Esophagus (tissue), 2 donors: ENCODE measurements around the gene TNRC6A. TPM values are rescaled to one million over a fixed set of nuclear protein-coding genes. Genes with fewer than 3 reads are reported as not detected.
"Not testable (repeated sequence)": the region's sequence is repeated elsewhere in the genome, so short reads cannot be mapped to it uniquely, and the experiment has no call there.

Experiments
- H3K27ac ChIP-seq, 2 donors: one replicate each; pipeline ENCODE4 v1.5.1; 2013; ENCODE audit warnings: low read depth in 2 of 2, mild to moderate bottlenecking in 2 of 2, inconsistent platforms in 1 of 2, low read length in 1 of 2, moderate library complexity in 1 of 2
- H3K27me3 ChIP-seq, 2 donors: one replicate each; pipeline ENCODE4 v1.6.1; 2013; ENCODE audit warnings: low read length in 2 of 2, control low read depth in 1 of 2, mild to moderate bottlenecking in 1 of 2; ENCODE audit not compliant: insufficient read depth in 2 of 2, control insufficient read depth in 1 of 2
- H3K36me3 ChIP-seq, 2 donors: one replicate each; pipeline ENCODE4 v1.6.1; 2013; ENCODE audit warnings: low read length in 1 of 2; ENCODE audit not compliant: control insufficient read depth in 2 of 2, insufficient read depth in 2 of 2
- H3K4me1 ChIP-seq, 2 donors: one replicate each; pipeline ENCODE4 v1.6.1; 2013; ENCODE audit warnings: low read length in 1 of 2; ENCODE audit not compliant: control insufficient read depth in 2 of 2, insufficient read depth in 2 of 2
- H3K4me3 ChIP-seq, 2 donors: one replicate each; pipeline ENCODE4 v1.5.1; 2013; ENCODE audit warnings: low read length in 2 of 2, mild to moderate bottlenecking in 2 of 2, low read depth in 1 of 2, moderate library complexity in 1 of 2
- H3K9me3 ChIP-seq, 2 donors: one replicate each; pipeline ENCODE4 v1.6.1; 2013; ENCODE audit warnings: mild to moderate bottlenecking in 2 of 2, low read depth in 1 of 2, low read length in 1 of 2, moderate library complexity in 1 of 2; ENCODE audit not compliant: control insufficient read depth in 2 of 2, insufficient read depth in 1 of 2
- WGBS, 2 donors: extraction: QIAGEN DNeasy Blood & Tissue Kit; methylation state at CpG; one replicate each; pipeline ENCODE4 v1.1.7; 2013; 5-methylcytosine and 5-hydroxymethylcytosine counted together
- polyA plus RNA-seq, 2 donors: library from polyadenylated mRNA; stranded (reverse); fragments of 200-250 nt; gene quantifications; one replicate each; pipeline ENCODE4 v1.2.3, GENCODE V29; 2013
- donor health status: healthy with polysubstance abuse.
- donor health status: Bipolar disorder and iron deficiency.

TNRC6A gene
- polyA plus RNA-seq, 2 donors: 10.0 to 14.7 TPM

DNA sequence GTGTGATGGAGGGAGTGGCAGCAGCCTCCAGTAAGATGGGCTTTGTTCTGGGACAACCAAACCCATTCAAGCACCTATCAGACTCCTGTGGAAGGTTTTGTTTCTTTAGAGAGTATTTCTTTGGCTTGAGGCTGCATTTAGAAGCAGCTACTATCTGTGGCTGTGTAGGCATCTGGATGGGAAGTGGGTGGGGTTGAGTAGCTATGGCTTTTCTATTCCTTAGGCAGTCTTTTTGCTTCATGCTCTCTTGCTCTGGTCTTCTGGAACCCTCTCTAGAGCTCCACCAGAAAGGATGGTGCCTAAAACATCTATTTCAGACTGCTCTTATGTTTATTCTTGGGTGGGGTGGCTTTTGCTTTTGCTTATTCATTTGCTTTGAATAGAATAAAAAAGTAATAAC is 19.9 kb downstream of the TNRC6A start:
- Histone ChIP-seq H3K9me3 (no peaks in the 10 kb centered on the region), H3K36me3 (no peaks in the 10 kb centered on the region), H3K4me1 (no peaks in the 10 kb centered on the region), H3K27ac (no peak overlapping the region), H3K27me3 (no peaks in the 10 kb centered on the region), H3K4me3 (no peak overlapping the region)

DNA sequence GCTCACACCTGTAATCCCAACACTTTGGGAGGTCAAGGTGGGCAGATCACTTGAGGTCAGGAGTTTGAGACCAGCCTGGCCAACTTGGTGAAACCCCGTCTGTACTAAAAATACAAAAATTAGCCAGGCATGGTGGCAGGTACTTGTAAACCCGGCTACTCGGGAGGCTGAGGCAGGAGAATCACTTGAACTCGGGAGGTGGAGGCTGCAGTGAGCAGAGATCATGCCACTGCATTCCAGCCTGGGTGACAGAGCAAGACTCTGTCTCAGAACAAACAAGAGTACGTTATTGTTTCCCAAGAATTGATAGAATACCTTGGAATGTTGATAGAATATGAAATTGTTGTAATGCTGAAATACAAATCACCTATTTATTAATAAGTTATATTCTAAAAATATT is 20.4 kb downstream of the TNRC6A start:
- 96% methylated on average over 5 of the region's 5 CpGs for WGBS, 2 donors
- H3K27me3 ChIP-seq, H3K4me1 ChIP-seq, H3K27ac ChIP-seq, H3K9me3 ChIP-seq, H3K36me3 ChIP-seq, H3K4me3 ChIP-seq: not testable (repeated sequence)

DNA sequence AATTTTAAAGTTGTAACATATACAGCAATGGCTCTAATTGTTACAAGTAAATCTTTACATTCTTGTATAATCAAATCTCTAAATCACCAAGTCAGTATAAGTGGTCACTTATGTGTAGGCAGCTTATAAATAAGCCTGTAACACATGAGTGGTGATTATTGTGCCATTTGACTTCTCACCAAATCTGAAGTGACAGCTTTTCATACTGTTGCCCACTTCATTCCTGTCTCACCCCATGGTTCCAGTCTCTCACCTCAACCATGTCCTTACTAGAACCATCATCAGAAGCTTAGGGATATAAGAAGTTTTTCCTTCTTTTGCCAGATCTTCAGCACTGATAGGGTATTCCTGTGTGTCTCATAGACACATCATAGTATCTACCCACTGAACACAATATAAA is 23.5 kb downstream of the TNRC6A start:
- no peak overlapping the region for H3K27ac ChIP-seq
- H3K9me3 ChIP-seq: no peaks in the 10 kb centered on the region
- no peaks in the 10 kb centered on the region for H3K36me3 ChIP-seq
- H3K4me1 ChIP-seq: no peaks in the 10 kb centered on the region
- H3K4me3 ChIP-seq: no peak overlapping the region
- H3K27me3 ChIP-seq: no peaks in the 10 kb centered on the region

- no peak overlapping the region for H3K27ac ChIP-seq
- H3K27me3 ChIP-seq: no peaks in the 10 kb centered on the region
- H3K4me3 ChIP-seq: no peak overlapping the region
- H3K36me3 ChIP-seq: no peaks in the 10 kb centered on the region
- no peaks in the 10 kb centered on the region for H3K9me3 ChIP-seq
- no peaks in the 10 kb centered on the region for H3K4me1 ChIP-seq
- WGBS, 2 donors: 63 to 73% methylated on average over 3 of the region's 3 CpGs
These were observed 24.0 kb downstream of the TNRC6A start for GRCh38 chr16:24753437-24753836.

DNA sequence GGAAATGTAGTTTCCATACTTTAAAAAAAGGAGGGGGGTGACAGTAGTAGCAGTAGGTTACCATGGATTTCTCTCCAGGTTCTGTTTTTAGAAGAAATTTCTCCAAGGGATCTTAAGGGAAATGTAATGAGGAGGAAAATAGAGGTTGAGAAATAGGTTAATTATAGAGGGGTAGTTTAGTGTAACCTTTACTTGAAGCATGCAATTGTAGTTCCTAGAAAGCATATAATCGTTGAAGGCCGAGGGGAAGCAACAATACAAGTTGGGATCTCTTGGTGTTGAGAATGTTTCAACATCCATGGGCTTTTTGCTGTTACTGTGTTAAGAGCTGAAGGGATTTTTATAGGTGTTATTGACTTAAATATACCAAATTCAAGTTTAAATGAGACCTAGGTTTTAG is 25.1 kb downstream of the TNRC6A start:
- H3K9me3 ChIP-seq: no peaks in the 10 kb centered on the region
- no peaks in the 10 kb centered on the region for H3K27me3 ChIP-seq
- H3K27ac ChIP-seq: no peak overlapping the region
- no peaks in the 10 kb centered on the region for H3K4me1 ChIP-seq
- H3K4me3 ChIP-seq: no peak overlapping the region
- 91 to 93% methylated on average over 2 of the region's 2 CpGs for WGBS, 2 donors
- no peaks in the 10 kb centered on the region for H3K36me3 ChIP-seq

DNA sequence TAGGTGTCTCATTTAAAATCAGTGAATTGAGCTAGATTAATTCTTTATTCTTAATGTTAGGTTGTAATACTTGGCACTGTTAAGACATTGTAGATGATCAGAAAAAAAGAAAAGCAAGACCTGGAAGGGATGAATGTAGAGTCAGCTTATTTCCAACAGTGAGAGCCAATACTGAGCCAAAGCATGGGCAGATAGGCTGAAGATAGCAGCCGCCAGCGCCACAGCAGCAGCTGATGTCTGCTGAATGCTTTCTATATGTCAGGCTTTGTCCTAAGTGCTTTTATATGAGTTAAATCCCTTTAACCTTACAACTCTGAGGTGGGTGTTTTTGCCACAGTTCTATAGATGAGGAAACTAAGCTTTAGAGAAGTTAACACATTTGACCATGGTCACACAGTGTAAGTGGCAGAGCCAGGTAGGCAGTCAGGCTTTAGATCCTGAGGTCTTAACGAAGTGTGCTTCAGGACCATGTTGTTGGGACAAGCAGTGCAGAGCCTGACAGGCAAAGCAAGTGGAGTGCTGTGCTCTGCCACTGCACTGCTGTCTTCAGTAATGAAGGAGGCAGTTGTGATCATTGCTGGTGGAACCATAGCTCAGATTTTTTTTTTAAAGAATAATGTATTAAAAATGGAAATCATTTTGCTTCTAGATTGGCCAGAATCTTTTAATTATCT is 25.9 kb downstream of the TNRC6A start:
- 72 to 90% methylated on average over 3 of the region's 3 CpGs for WGBS, 2 donors
- Histone ChIP-seq H3K9me3 (no peaks in the 10 kb centered on the region), H3K27ac (no peak overlapping the region), H3K27me3 (no peaks in the 10 kb centered on the region), H3K36me3 (no peaks in the 10 kb centered on the region), H3K4me3 (no peak overlapping the region), H3K4me1 (no peaks in the 10 kb centered on the region)

DNA sequence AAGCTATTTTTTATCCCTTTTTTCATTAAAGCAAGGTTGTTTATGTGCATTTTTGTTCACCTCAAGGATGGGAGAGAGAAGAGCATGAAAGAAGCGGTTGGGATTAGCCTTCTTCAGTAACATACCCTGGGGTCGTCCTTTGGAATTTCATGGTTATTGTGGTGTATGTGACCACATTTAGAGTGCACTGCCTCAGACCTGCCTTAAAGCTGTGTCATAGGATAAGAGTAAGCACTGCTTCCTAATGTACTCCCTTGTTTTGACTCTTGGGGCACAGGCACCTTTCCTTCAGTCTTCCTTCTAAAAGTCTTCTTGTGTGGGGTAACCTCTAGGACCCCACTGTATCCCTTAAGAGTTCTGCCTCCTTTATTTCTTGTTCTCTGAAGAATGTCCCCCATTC is 28.9 kb downstream of the TNRC6A start:
- H3K27ac ChIP-seq: no peak overlapping the region
- H3K36me3 ChIP-seq: no peaks in the 10 kb centered on the region
- H3K4me3 ChIP-seq: no peak overlapping the region
- H3K4me1 ChIP-seq: no peaks in the 10 kb centered on the region
- WGBS, 2 donors: 85 to 88% methylated on average over 2 of the region's 2 CpGs
- H3K27me3 ChIP-seq: no peaks in the 10 kb centered on the region
- no peaks in the 10 kb centered on the region for H3K9me3 ChIP-seq

DNA sequence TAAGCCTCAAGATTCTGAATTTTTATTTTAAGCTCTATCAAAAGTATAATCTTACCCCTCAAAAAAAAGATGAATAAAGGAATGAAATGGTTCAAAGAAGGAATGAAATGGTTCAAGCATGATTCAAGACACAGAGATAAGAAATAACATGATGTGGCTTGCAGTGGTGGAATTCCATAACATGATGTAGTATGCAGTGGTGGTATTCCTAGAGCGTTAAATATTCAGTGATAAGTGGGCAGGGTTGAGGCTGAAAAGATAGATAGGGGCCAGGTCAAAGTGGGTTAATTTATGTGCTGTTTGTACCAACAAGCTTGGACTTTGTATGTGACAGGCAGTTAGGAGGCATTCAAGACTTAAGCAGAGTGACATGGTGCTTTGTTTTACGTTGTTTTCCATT is 29.6 kb downstream of the TNRC6A start:
- no peak overlapping the region for H3K4me3 ChIP-seq
- no peaks in the 10 kb centered on the region for H3K9me3 ChIP-seq
- H3K27ac ChIP-seq: no peak overlapping the region
- 93 to 97% methylated on average over 2 of the region's 2 CpGs for WGBS, 2 donors
- H3K27me3 ChIP-seq: no peaks in the 10 kb centered on the region
- no peaks in the 10 kb centered on the region for H3K4me1 ChIP-seq
- H3K36me3 ChIP-seq: no peaks in the 10 kb centered on the region

DNA sequence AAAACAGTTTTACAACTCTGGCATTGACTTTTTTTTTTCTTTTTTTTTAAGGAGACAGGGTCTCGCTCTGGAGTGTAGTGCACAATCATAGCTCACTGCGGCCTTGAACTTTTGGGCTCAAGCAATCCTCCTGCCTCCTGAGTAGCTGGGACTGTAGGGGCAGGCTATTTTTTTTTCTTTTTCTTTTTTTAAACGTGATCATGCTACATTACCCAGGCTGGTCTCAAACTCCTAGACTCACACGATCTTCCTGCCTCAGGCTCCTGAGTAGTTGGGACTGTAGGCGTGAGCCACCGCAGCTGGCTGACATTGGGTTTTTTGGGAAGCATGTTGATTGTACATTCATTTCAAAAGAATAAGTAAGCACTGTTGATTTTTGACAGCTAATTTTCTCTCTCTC is 32.1 kb downstream of the TNRC6A start:
- Histone ChIP-seq H3K4me1 (no peaks in the 10 kb centered on the region), H3K4me3 (no peak overlapping the region), H3K27ac (no peak overlapping the region), H3K27me3 (no peaks in the 10 kb centered on the region), H3K9me3 (no peaks in the 10 kb centered on the region), H3K36me3 (no peaks in the 10 kb centered on the region)
- WGBS, 2 donors: 73 to 84% methylated on average over 6 of the region's 6 CpGs

DNA sequence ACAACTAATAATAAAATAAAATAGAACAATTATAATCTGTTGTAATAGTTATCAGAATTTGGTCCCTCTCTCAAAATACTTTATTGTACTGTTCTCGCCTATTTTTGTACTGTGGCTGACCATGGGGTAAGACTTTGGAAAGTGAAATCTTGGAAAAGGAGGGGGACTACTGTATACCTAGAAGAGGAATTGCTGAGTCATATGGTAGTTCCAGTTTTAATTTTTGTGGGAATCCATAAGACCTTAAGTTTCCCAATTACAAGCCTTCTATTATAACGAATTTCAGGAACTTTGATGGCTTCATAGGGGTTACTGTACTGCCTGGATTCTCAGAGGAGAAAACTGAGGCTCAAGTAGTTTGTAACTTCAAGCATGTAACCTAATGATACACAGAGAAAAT is 35.5 kb downstream of the TNRC6A start:
- no peak overlapping the region for H3K4me3 ChIP-seq
- H3K27me3 ChIP-seq: no peaks in the 10 kb centered on the region
- no peak overlapping the region for H3K27ac ChIP-seq
- no peaks in the 10 kb centered on the region for H3K9me3 ChIP-seq
- WGBS, 2 donors: 87 to 93% methylated on average over 2 of the region's 2 CpGs
- H3K36me3 ChIP-seq: no peaks in the 10 kb centered on the region
- H3K4me1 ChIP-seq: no peaks in the 10 kb centered on the region
